ENCODE measurements around the gene TMX4. TPM values are rescaled to one million over a fixed set of nuclear protein-coding genes. Genes with fewer than 3 reads are reported as not detected.

The TMX4 gene
- total and polyA plus RNA-seq, 2 of the 4 experiments (the other 2 are of a cell fraction): 5.4 to 13.6 TPM

DNA sequence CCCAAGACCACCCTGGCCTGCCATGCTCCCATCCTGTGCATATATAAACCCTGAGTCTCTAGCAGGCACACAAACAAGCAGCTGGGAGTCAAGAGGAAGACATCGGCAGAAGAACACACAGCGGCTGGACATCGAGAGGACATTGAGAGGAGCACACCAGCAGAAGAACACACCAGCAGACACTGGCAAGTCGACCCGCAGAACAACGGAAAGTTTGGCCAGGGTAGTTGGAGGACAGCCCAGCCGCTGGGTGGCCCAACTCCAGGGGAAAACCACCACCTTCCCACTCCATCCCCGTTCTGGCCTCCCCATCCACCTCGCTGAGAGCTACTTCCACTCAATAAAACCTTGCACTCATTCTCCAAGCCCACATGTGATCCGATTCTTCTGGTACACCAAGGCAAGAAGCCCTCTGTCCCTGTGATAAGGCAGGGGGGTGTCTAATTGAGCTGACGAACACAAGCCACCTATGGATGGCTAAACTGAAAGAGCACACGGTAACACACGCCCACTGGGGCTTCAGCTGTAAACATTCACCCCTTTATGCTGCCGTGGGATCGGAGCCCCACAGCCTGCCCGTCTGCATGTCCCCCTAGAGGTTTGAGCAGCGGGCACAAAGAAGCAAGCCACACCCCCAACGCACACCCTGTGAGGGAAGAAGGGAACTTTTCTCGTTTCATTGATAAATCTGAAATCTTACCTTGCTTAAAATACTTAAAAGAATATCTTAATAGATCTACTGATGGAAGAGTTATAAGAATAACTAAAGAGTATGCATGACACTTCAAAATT lies 13.8 kb downstream of the TMX4 start:
- Histone ChIP-seq H3K36me3 (ENCODE audit: control insufficient read depth, insufficient read depth, low read length) (no peaks in the 10 kb centered on the region), H4K8ac (ENCODE audit: low read depth in 2 of 2, low read length in 2 of 2) (no peak overlapping the region), H3K9me1 (ENCODE audit: insufficient read depth, low read length) (0 out of 2 replicates have a peak, but pooled peaks cover 3% of the 10 kb centered on the region), H3K9me3 (ENCODE audit: control insufficient read depth, insufficient read depth, low read length) (no peaks in the 10 kb centered on the region), H3K9ac (ENCODE audit: low read depth, low read length) (no peak overlapping the region), H3K56ac (ENCODE audit: extremely low read depth, insufficient read depth, low read length) (no peak overlapping the region), H3K23ac (ENCODE audit: low read depth, low read length) (no peak overlapping the region), H3K4ac (ENCODE audit: low read depth, low read length) (no peak overlapping the region), H3K14ac (replicated peaks; ENCODE audit: low read depth, low read length) (no peak overlapping the region), H3K4me3 (ENCODE audit: insufficient read depth, low read depth, low read length) (no peak overlapping the region), H2AFZ (replicated peaks; ENCODE audit: low read length, poor library complexity) (no peak overlapping the region), H2BK15ac (ENCODE audit: low read depth, low read length) (no peak overlapping the region), H2AK9ac (replicated peaks; ENCODE audit: low read depth, low read length, poor library complexity) (no peak overlapping the region), H3K27ac (ENCODE audit: insufficient read depth, low read length) (no peak overlapping the region), H3K27me3 (ENCODE audit: control insufficient read depth, insufficient read depth, low read length) (no peaks in the 10 kb centered on the region), H2BK5ac (ENCODE audit: low read depth, low read length, poor library complexity, severe bottlenecking) (no peak overlapping the region), H3K4me2 (ENCODE audit: low read depth, low read length) (no peak overlapping the region), H2BK120ac (ENCODE audit: low read depth, low read length) (no peak overlapping the region), H2BK20ac (ENCODE audit: low read depth, low read length) (no peak overlapping the region), H4K91ac (ENCODE audit: insufficient read depth, low read depth, low read length) (no peak overlapping the region), H3K4me1 (ENCODE audit: control insufficient read depth, insufficient read depth, low read length) (no peaks in the 10 kb centered on the region), H4K5ac (ENCODE audit: low read depth, low read length) (no peak overlapping the region), H3K79me1 (ENCODE audit: low read depth in 1 of 2, low read length in 2 of 2) (no peaks in the 10 kb centered on the region), H2AK5ac (ENCODE audit: low read depth, low read length) (no peak overlapping the region), H4K20me1 (ENCODE audit: insufficient read depth, low read length) (no peaks in the 10 kb centered on the region), H3K18ac (ENCODE audit: low read depth, low read length) (no peak overlapping the region)
- no peak for DNase-seq
- no TSS peak for BruUV-seq (replicated peaks)
- TF ChIP-seq RCOR1 (IDR thresholded peaks at IDR 0.05; ENCODE audit: insufficient replicate concordance, low read length) (no peak), CHD1 (IDR thresholded peaks at IDR 0.05; ENCODE audit: low read depth, low read length) (no peak), MAFK (IDR thresholded peaks at IDR 0.05; ENCODE audit: low read depth, low read length) (no peak), CEBPB (IDR thresholded peaks at IDR 0.05; ENCODE audit: low read depth, low read length) (no peak), NFE2L2 (IDR thresholded peaks at IDR 0.05; ENCODE audit: low read depth, low read length) (no peak), MAZ (IDR thresholded peaks at IDR 0.05; ENCODE audit: borderline replicate concordance, low read depth, low read length) (no peak), RFX5 (IDR thresholded peaks at IDR 0.05; ENCODE audit: low read depth, low read length) (no peak), BHLHE40 (IDR thresholded peaks at IDR 0.05; ENCODE audit: low read depth, low read length) (no peak), POLR2A (IDR thresholded peaks at IDR 0.05; ENCODE audit: low read depth, low read length) (no peak)
- TF ChIP-seq, protein P1, sequence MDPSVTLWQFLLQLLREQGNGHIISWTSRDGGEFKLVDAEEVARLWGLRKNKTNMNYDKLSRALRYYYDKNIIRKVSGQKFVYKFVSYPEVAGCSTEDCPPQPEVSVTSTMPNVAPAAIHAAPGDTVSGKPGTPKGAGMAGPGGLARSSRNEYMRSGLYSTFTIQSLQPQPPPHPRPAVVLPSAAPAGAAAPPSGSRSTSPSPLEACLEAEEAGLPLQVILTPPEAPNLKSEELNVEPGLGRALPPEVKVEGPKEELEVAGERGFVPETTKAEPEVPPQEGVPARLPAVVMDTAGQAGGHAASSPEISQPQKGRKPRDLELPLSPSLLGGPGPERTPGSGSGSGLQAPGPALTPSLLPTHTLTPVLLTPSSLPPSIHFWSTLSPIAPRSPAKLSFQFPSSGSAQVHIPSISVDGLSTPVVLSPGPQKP (IDR thresholded peaks at IDR 0.05; ENCODE audit: borderline replicate concordance, low read depth, low read length): no peak
- TF ChIP-seq, protein P2, sequence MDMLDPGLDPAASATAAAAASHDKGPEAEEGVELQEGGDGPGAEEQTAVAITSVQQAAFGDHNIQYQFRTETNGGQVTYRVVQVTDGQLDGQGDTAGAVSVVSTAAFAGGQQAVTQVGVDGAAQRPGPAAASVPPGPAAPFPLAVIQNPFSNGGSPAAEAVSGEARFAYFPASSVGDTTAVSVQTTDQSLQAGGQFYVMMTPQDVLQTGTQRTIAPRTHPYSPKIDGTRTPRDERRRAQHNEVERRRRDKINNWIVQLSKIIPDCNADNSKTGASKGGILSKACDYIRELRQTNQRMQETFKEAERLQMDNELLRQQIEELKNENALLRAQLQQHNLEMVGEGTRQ (IDR thresholded peaks at IDR 0.05; ENCODE audit: low read depth, low read length): no peak
- TF ChIP-seq, protein P3, sequence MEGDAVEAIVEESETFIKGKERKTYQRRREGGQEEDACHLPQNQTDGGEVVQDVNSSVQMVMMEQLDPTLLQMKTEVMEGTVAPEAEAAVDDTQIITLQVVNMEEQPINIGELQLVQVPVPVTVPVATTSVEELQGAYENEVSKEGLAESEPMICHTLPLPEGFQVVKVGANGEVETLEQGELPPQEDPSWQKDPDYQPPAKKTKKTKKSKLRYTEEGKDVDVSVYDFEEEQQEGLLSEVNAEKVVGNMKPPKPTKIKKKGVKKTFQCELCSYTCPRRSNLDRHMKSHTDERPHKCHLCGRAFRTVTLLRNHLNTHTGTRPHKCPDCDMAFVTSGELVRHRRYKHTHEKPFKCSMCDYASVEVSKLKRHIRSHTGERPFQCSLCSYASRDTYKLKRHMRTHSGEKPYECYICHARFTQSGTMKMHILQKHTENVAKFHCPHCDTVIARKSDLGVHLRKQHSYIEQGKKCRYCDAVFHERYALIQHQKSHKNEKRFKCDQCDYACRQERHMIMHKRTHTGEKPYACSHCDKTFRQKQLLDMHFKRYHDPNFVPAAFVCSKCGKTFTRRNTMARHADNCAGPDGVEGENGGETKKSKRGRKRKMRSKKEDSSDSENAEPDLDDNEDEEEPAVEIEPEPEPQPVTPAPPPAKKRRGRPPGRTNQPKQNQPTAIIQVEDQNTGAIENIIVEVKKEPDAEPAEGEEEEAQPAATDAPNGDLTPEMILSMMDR (conservative IDR thresholded peaks at IDR 0.05; ENCODE audit: low read depth, low read length): no peak
- no peak for ATAC-seq (ENCODE audit: low read depth)
- CTCF ChIA-PET: no interaction called here
- intact Hi-C loops (cut with micrococcal nuclease): no loop called here
- 95% methylated on average over 6 of the region's 19 CpGs; no CpG with 5 or more reads in 1 of the 2 experiments for WGBS, 2 experiments (ENCODE audit: extremely low coverage in 2 of 2, insufficient read length in 1 of 2)
- dilution Hi-C loops (cut with HindIII; ENCODE audit: low sequenced_read_pairs, unreplicated experiment): no loop called here
- in situ Hi-C loops (cut with MboI; ENCODE audit: low sequenced_read_pairs): no loop called here
- POLR2A ChIA-PET (ENCODE audit: unreplicated experiment): no interaction called here

All from IMR-90 (cell line).